Stimulated activated naive B cell treated with anti-CD40 and anti-IgM and Interleukin-4, amounts not matched to agents 10 μg/mL and 1 μg/mL and 100 μg/mL, for 72 hours (primary cell): ENCODE measurements around the gene SPATA22.
"Not testable (repeated sequence)": the region's sequence is repeated elsewhere in the genome, so short reads cannot be mapped to it uniquely, and the experiment has no call there.

Experiments used
- ATAC-seq, 2 donors: fragments of 150-1000 bp; cut with Tn5 transposase; replicated peaks; 2 replicates each; pipeline ENCODE4 v1.10.0; 2021; ENCODE audit warnings: moderate library complexity in 1 of 2
- DNase-seq: peaks from one replicate; pipeline ENCODE4 v3.0.0; 2021
- H3K27ac Mint-ChIP-seq: one replicate; pipeline ENCODE4 v1.8.0; 2022; ENCODE audit warnings: mild to moderate bottlenecking, mixed read lengths
- H3K27me3 Mint-ChIP-seq, 2 donors: one replicate each; pipeline ENCODE4 v1.8.0; 2022; ENCODE audit warnings: mixed read lengths in 2 of 2
- H3K36me3 Mint-ChIP-seq, 2 donors: one replicate each; pipeline ENCODE4 v1.8.0; 2022; ENCODE audit warnings: mixed read lengths in 2 of 2, mild to moderate bottlenecking in 1 of 2
- H3K4me1 Mint-ChIP-seq, 2 donors: one replicate each; pipeline ENCODE4 v1.8.0; 2022; ENCODE audit warnings: mixed read lengths in 2 of 2, mild to moderate bottlenecking in 1 of 2
- H3K4me3 Mint-ChIP-seq, 2 donors: one replicate each; pipeline ENCODE4 v1.8.0; 2022; ENCODE audit warnings: mild to moderate bottlenecking in 2 of 2, mixed read lengths in 2 of 2, moderate library complexity in 1 of 2
- H3K9me3 Mint-ChIP-seq, 2 donors: one replicate each; pipeline ENCODE4 v1.8.0; 2022; ENCODE audit warnings: mixed read lengths in 2 of 2, mild to moderate bottlenecking in 1 of 2

The SPATA22 gene

DNA sequence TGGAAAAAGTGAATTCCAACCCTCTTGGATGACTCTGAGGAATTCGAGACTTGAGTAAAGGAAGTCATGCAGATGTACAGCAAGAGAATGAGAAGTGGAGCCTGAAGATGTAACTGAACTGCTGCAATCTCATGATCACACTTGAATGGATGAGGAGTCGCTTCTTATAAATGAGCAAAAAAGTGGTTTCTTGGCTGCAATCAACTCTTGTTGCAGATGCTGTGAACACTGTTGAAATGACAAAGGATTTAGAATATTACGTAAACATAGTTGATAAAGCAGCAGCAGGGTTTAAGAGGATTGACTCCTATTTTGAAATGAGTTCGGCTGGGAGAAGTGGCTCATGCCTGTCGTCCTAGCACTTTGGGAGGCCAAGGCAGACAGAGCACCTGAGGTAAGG, 29.7 kb upstream of the SPATA22 start:
- H3K27me3 Mint-ChIP-seq: peaks cover 4 to 36% of the 10 kb centered on the region in 2 donors

DNA sequence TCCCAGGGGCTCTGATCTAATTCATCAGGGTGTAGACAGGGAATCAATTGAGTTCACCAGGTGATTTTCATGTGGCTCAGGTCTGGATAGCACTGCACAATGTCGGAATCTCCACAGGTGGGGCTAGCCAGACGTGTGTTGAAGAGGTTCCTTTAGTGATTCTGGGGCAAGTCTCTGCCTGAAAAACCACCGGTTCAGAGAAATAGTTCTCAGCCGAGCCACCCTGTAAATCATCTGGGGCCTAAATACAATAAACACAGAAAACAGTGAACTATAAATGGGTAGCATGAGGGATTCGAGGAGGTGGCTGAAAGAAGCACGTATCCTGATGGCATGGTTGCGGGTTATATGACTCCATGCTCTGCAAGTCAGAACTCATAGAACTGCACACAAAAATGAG, 25.5 kb upstream of the SPATA22 start:
- H3K4me1 Mint-ChIP-seq: no peaks in the 10 kb centered on the region

More for the DNA sequence above, 29.7 kb upstream of the SPATA22 start:
- H3K4me3 Mint-ChIP-seq: no peak overlapping the region
- no peaks in the 10 kb centered on the region for H3K36me3 Mint-ChIP-seq
- H3K4me1 Mint-ChIP-seq: no peaks in the 10 kb centered on the region
- H3K27ac Mint-ChIP-seq: no peak overlapping the region
- ATAC-seq (no peak), DNase-seq (no peak)
- no peaks in the 10 kb centered on the region for H3K9me3 Mint-ChIP-seq

DNA sequence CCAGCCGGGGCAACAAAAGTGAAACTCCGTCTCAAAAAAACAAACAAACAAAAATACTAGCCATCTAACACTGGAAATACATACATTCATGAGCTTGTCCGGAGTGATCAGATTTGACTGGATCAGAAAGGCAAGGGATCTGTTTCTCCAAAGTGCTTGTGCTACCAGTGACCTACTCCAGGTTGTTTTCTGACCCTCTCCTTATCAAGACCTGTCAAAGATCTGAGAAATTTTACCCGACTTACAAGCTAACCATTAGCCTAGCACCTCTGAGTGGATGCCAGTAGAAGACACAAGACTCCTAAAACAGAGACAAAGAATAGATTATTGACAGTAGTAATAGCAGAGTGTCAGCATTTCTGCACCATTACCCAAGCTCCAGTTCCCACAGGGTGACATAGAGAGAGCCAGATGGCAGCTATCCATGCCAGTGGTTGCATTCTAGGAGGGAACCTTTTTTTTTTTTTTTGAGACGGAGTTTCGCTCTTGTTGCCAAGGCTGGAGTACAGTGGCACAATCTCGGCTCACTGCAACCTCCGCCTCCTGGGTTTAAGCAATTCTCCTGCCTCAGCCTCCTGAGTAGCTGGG, 14.0 kb upstream of the SPATA22 start:
- H3K4me1 Mint-ChIP-seq: no peaks in the 10 kb centered on the region
- no peak for DNase-seq
- no peak for ATAC-seq
- H3K27ac Mint-ChIP-seq: no peak overlapping the region
- peaks cover 32 to 36% of the 10 kb centered on the region in 2 donors for H3K27me3 Mint-ChIP-seq
- no peaks in the 10 kb centered on the region for H3K36me3 Mint-ChIP-seq
- no peaks in the 10 kb centered on the region for H3K9me3 Mint-ChIP-seq
- no peak overlapping the region for H3K4me3 Mint-ChIP-seq

More for the DNA sequence above, 25.5 kb upstream of the SPATA22 start:
- H3K9me3 Mint-ChIP-seq: peaks cover 0 to 2% of the 10 kb centered on the region in 2 donors
- H3K4me3 Mint-ChIP-seq: no peak overlapping the region
- H3K27ac Mint-ChIP-seq: no peak overlapping the region
- H3K27me3 Mint-ChIP-seq: peaks cover 18 to 41% of the 10 kb centered on the region in 2 donors
- no peak for ATAC-seq
- H3K36me3 Mint-ChIP-seq: no peaks in the 10 kb centered on the region
- DNase-seq: no peak

DNA sequence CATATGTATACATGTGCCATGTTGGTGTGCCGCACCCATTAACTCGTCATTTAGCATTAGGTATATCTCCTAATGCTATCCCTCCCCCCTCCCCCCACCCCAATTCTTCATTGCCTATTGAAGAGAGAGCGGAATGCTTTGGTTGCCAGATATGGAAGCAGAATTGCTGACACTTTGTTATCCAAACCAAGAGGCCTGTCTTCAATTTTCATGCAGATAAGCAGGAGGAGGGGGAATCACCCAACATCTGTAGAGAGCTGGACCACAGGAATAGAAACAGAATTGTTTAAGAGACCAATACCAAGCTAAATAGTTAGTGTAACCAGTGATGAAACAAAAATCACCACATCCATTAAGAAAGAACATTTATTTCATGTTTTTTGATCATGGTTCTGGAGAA, 11.2 kb upstream of the SPATA22 start:
- H3K4me3 Mint-ChIP-seq: no peak overlapping the region
- no peaks in the 10 kb centered on the region for H3K4me1 Mint-ChIP-seq
- ATAC-seq (no peak), DNase-seq (no peak)
- no peaks in the 10 kb centered on the region for H3K36me3 Mint-ChIP-seq
- no peaks in the 10 kb centered on the region for H3K9me3 Mint-ChIP-seq
- H3K27me3 Mint-ChIP-seq: peaks cover 33 to 34% of the 10 kb centered on the region in 2 donors
- no peak overlapping the region for H3K27ac Mint-ChIP-seq

DNA sequence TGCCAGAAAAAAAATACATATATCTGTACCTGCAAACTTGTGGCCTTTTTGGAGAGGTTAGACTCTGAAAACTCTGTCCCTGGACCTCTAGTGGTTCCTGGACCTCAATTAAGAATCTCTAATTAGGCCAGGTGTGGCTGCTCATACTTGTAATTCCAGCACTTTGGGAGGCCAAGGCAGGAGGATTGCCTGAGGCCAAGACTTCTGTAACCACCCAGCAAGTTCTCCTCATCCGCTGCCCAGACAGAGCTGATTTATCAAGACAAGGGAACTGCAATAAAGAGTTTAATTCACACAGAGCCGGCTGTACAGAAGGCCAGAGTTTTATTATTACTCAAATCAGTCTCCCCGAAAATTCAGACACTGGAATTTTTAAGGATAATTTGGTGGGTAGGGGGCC, 8.4 kb upstream of the SPATA22 start:
- Mint-ChIP-seq H3K27me3 (peaks cover 19 to 23% of the 10 kb centered on the region in 2 donors), H3K27ac (no peak overlapping the region), H3K9me3 (no peaks in the 10 kb centered on the region), H3K4me3 (no peak overlapping the region), H3K36me3 (no peaks in the 10 kb centered on the region), H3K4me1 (peaks cover 0 to 3% of the 10 kb centered on the region in 2 donors)
- no peak for DNase-seq
- no peak for ATAC-seq

DNA sequence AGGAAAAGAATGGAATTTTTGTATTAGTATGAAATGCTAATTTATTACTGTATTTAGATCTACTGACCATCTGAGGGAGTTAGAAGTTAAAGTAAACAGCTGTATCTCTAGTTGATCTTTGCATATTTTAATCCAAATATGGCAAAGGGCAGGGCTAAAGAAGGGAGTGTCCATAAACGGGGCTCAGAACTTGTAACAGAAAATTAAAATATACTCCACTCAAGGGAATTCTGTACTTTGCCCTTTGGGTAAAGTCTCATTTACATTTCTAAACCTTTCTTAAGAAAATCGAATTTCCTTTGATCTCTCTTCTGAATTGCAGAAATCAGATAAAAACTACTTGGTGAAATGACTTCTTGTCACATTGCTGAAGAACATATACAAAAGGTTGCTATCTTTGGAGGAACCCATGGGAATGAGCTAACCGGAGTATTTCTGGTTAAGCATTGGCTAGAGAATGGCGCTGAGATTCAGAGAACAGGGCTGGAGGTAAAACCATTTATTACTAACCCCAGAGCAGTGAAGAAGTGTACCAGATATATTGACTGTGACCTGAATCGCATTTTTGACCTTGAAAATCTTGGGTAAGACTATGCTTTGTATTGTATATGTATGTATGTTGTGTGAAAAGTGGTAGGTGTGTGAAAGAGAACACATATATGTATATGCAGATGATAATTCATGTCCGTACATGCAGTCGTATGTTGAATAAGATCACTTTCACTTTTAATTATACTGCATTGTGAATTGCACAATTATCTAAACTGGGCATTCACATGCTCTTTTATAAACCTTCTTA, 4.4 kb upstream of the SPATA22 start, which contains the start of gene ASPA:
TSS of gene ASPA (plus strand) at position 186 of the 799 bp plus-strand sequence. CDS start at position 349, 163 bp downstream.
- DNase-seq (no peak), ATAC-seq (no peak)
- Mint-ChIP-seq H3K4me1 (peaks cover 0 to 3% of the 10 kb centered on the region in 2 donors), H3K27ac (no peak within 1 kb of the TSS), H3K36me3 (no peaks in the 10 kb centered on the region), H3K4me3 (peak within 1 kb of the TSS; percentile 3 to 26), H3K27me3 (peaks cover 8 to 12% of the 10 kb centered on the region in 2 donors), H3K9me3 (no peaks in the 10 kb centered on the region)

DNA sequence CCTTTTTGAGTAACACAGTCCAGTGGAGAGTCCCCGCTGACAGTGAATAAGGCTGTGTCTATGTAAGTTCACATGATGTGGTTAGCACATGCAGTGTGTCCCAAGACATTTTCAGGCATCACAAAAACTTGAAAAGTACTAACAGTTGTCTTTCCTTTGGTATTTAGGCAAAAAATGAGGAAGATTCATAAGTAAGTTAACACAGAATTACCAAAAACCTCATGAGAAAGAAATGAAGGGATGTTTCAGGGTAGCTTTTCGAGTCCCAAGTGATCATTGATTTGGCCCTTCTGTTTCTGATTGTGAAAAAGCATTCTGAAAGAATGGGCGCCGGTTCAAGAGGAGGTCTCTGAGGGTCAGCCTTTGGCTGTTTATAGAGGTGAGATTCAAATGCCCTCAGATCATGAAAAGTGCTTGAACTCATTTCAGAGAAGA, 3.6 kb upstream of the SPATA22 start:
- H3K4me3 Mint-ChIP-seq: no peak overlapping the region
- H3K27ac Mint-ChIP-seq: no peak overlapping the region

DNA sequence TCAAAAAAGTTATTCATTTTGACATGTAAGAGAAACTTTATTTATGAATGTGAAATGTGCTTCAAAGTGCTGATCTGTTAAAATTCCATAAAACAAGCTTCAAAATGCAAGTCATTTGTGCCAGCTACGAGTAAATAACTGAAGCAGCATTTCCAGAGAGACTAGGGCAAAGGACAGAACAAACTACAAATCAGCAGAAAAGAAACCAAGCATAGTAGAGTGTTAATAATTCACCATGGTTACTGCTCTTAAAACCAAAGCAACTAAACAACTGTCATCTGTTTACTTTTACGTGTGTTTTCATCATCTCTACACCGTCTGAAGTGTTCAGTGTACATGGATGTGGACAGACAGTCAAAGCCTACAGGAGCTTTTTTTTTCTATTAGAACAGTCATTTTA, 2.6 kb upstream of the SPATA22 start:
- Mint-ChIP-seq H3K4me1 (peaks cover 0 to 3% of the 10 kb centered on the region in 2 donors), H3K9me3 (no peaks in the 10 kb centered on the region)

More for the DNA sequence above, 3.6 kb upstream of the SPATA22 start:
- no peak for ATAC-seq
- peaks cover 8 to 13% of the 10 kb centered on the region in 2 donors for H3K27me3 Mint-ChIP-seq
- no peak for DNase-seq
- H3K4me1 Mint-ChIP-seq: peaks cover 0 to 3% of the 10 kb centered on the region in 2 donors
- no peaks in the 10 kb centered on the region for H3K9me3 Mint-ChIP-seq
- H3K36me3 Mint-ChIP-seq: no peaks in the 10 kb centered on the region

DNA sequence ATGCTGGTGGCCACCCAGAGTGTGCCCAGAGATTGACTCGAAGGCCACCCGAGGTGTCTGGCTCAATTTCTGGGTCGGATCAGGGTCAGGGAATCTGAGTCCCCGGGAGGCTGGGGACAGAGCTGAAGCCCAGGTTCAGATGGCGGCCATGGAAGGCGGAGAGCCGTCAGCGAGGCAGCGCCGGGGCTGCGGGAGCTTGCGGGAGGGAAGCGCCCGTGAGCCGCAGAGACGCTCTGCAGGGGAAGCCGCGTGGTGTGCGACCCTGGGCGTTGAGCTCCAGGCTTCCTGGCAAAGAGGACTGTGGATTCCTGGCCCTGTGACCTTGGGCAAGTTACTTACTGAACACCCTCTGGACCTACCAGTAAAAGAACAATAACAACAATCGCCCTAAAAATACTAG, 518 bp upstream of the SPATA22 start:
- H3K27me3 Mint-ChIP-seq: peaks cover 4 to 11% of the 10 kb centered on the region in 2 donors
- ATAC-seq: no peak
- H3K4me3 Mint-ChIP-seq: no peak overlapping the region
- no peak overlapping the region for H3K27ac Mint-ChIP-seq
- no peak for DNase-seq
- no peaks in the 10 kb centered on the region for H3K36me3 Mint-ChIP-seq
- no peaks in the 10 kb centered on the region for H3K9me3 Mint-ChIP-seq
- peaks cover 0 to 3% of the 10 kb centered on the region in 2 donors for H3K4me1 Mint-ChIP-seq

More for the DNA sequence above, 2.6 kb upstream of the SPATA22 start:
- DNase-seq: no peak
- no peak overlapping the region for H3K4me3 Mint-ChIP-seq
- no peaks in the 10 kb centered on the region for H3K36me3 Mint-ChIP-seq
- peaks cover 8 to 18% of the 10 kb centered on the region in 2 donors for H3K27me3 Mint-ChIP-seq
- no peak for ATAC-seq
- H3K27ac Mint-ChIP-seq: no peak overlapping the region

DNA sequence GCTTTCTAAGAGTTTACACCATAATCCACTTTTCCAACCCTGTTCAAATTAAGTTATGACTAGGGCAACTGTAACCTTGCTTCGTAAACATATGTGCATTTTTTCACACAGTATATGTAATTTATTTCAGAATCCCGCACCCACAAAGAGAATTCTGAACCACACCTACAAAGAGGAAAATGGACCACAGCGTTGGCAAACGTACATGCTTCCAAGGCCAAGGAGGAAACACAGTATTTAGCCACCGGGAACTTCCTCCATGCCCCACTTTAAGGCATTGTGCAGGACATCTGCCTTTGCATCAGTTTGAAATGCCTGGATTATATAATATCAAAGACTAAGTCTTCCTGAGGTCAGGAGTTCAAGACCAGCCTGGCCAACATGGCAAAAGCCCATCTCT, 2.1 kb downstream of the SPATA22 start:
- Mint-ChIP-seq H3K4me3 (no peak overlapping the region), H3K4me1 (no peaks in the 10 kb centered on the region), H3K36me3 (no peaks in the 10 kb centered on the region), H3K27me3 (peaks cover 4 to 11% of the 10 kb centered on the region in 2 donors), H3K9me3 (no peaks in the 10 kb centered on the region), H3K27ac (no peak overlapping the region)
- ATAC-seq (no peak), DNase-seq (no peak)

DNA sequence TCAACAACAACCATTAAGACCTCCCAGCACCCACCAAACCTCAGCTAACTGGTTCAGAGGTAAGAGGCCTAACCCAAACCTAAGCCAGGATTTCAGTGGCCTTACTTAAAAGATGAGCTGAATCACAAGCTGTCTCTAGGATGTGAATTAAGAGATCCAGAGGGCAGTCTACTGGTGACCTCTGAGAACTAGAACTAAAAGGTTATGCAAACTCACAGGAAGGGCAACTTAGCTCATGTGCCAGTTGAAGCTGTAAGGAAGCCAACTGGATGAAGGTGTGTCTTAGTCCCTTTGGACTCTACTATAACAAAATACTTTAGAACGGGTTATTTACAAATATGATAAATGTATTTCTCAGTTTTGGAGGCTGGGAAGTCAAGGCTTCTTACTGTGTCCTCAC, 5.3 kb downstream of the SPATA22 start:
- DNase-seq, H3K4me3 Mint-ChIP-seq, ATAC-seq, H3K9me3 Mint-ChIP-seq, H3K4me1 Mint-ChIP-seq, H3K27ac Mint-ChIP-seq, H3K36me3 Mint-ChIP-seq: not testable (repeated sequence)
- H3K27me3 Mint-ChIP-seq: peaks cover 4 to 11% of the 10 kb centered on the region in 2 donors

DNA sequence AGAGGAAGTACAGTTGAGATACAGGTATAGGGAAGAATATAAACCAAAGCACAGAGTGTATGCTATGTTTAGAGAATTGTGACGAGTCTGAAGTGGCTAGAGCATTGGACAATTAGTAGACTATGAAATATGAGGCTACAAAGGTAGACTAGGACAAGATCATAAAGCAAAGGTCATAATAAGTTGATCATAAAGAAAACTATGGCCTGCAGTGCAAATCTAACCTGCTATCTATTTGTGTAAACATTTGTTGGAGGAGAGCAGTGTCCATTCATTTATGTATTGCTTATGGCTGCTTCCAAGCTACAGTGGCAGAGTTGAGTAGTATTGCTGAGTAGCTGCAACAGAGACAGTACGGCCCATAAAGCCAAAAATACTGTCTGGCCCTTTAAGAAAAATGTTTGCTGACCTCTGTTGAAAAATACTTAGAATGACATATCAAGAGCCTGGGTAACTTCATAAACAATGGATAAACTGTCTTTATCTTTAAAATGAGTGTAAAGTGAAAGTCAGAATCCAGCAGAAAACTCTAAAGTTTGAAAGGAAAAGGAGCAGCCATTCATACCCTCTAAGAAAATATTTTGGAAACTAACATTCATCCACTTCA, 23.5 kb downstream of the SPATA22 start:
- ATAC-seq (no peak), DNase-seq (no peak)
- Mint-ChIP-seq H3K4me1 (peaks cover 0 to 1% of the 10 kb centered on the region in 2 donors), H3K27me3 (peaks cover 0 to 13% of the 10 kb centered on the region in 2 donors), H3K9me3 (no peaks in the 10 kb centered on the region), H3K4me3 (no peak overlapping the region), H3K27ac (no peak overlapping the region), H3K36me3 (no peaks in the 10 kb centered on the region)

DNA sequence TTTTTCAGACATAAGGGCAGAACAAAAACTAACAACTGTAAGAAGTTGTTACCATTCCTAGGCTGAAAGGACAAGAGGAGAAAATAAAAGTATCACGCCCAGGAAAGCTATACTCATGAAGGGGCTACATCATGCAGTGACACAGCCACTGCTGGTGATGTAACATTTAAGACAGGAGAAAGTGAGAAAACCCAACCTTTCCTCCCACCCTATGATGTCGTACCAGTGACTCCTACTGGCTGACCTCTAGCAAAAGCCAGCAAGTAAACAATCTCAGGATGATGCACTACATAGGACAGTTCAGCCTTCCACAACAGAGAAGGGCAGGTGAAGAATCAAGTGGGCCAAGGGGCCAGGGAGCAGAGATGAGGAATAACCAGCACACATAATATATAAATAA, 24.0 kb downstream of the SPATA22 start:
- Mint-ChIP-seq H3K27ac (no peak overlapping the region), H3K9me3 (no peaks in the 10 kb centered on the region), H3K36me3 (no peaks in the 10 kb centered on the region), H3K27me3 (peaks cover 2 to 8% of the 10 kb centered on the region in 2 donors), H3K4me3 (no peak overlapping the region), H3K4me1 (peaks cover 0 to 1% of the 10 kb centered on the region in 2 donors)
- ATAC-seq: peak; percentile 34 to 48
- no peak for DNase-seq

DNA sequence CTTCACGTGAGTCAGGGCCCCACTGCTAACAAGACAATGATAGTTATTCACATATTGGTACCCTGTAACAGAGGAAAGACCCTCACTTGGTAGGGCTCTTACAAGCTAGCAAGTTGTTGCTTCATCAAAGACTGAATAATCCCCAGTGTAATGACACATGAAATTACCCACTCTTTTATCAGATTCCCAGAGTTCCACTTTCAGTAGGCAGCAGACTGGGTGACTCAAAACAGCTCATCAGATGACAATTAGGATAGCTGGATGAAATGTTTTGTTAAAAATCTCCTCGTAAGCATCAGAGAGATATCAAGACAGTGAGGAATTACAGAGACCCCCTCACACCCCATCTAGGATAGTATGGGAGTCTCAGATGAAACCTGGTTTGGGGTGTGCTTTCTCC, 31.2 kb downstream of the SPATA22 start:
- ATAC-seq (no peak), DNase-seq (no peak)
- Mint-ChIP-seq H3K4me3 (no peak overlapping the region), H3K4me1 (no peaks in the 10 kb centered on the region), H3K36me3 (no peaks in the 10 kb centered on the region), H3K9me3 (no peaks in the 10 kb centered on the region), H3K27ac (no peak overlapping the region), H3K27me3 (peaks cover 10 to 13% of the 10 kb centered on the region in 2 donors)
